B cell (primary cell): ENCODE measurements around the gene FAM53A. TPM values are rescaled to one million over a fixed set of nuclear protein-coding genes. Genes with fewer than 3 reads are reported as not detected.

Experiments
- ATAC-seq: fragments of 200-7000 bp; cut with Tn5 transposase; one replicate; pipeline ENCODE4 v1.10.0; 2021; ENCODE audit warnings: low read depth, mild to moderate bottlenecking, moderate number of reproducible peaks, moderate library complexity
- CTCF ChIA-PET: fragments of 350-600 bp; sonication (Branson Sonifier 250); formaldehyde crosslinking; loops from one replicate; lab custom pipeline; 2021; ENCODE audit warnings: antibody characterized with exemption, inconsistent platforms; lab: Charles Lee
- POLR2A ChIA-PET: fragments of 350-600 bp; sonication (Branson Sonifier 250); formaldehyde crosslinking; loops from one replicate; lab custom pipeline; 2021; ENCODE audit warnings: antibody characterized with exemption; lab: Charles Lee
- DNase-seq: peaks from one replicate; pipeline ENCODE4 v3.0.0; 2013
- H2AFZ ChIP-seq: 2 replicates; pipeline ENCODE4 v1.6.1; 2012; ENCODE audit warnings: mild to moderate bottlenecking, low read depth, low read length; ENCODE audit not compliant: insufficient read depth, poor library complexity, severe bottlenecking
- H3K27ac ChIP-seq, 2 donors: 1 replicate in 1 of 2; 2 replicates in 1 of 2; pipeline ENCODE4 v1.5.1; 2012 to 2013; ENCODE audit warnings: low read length in 2 of 2, mild to moderate bottlenecking in 2 of 2, moderate library complexity in 1 of 2
- H3K27me3 ChIP-seq, 4 experiments: fragments of 200-600 bp in 1 of 4; sonication (generic) in 1 of 4; replicated peaks in 1 of 4; 1 replicate in 2 of 4; 2 replicates in 2 of 4; pipeline versions ENCODE4 v1.6.1 to v1.7.0; 2013 to 2016; ENCODE audit warnings: low read length in 3 of 4, mild to moderate bottlenecking in 2 of 4, mixed read lengths in 1 of 4, moderate library complexity in 1 of 4; ENCODE audit not compliant: insufficient read depth in 4 of 4, control insufficient read depth in 3 of 4; ENCODE audit errors: control extremely low read depth in 1 of 4
- H3K36me3 ChIP-seq, 2 experiments: replicated peaks in 1 of 2; 1 replicate in 1 of 2; 2 replicates in 1 of 2; pipeline versions ENCODE4 v1.6.1 to v1.7.1; 2013; ENCODE audit warnings: low read length in 1 of 2; ENCODE audit not compliant: insufficient read depth in 2 of 2, control insufficient read depth in 1 of 2; ENCODE audit errors: control extremely low read depth in 1 of 2, extremely low read depth in 1 of 2
- H3K4me1 ChIP-seq, 2 donors: fragments of 200-600 bp in 1 of 2; sonication (generic) in 1 of 2; 1 replicate in 1 of 2; 2 replicates in 1 of 2; pipeline versions ENCODE4 v1.5.1 to v1.6.1; 2013 to 2017; ENCODE audit warnings: low read length in 2 of 2; ENCODE audit not compliant: control insufficient read depth in 2 of 2, insufficient read depth in 2 of 2
- H3K4me2 ChIP-seq: replicated peaks from 2 replicates; pipeline ENCODE3; 2012; ENCODE audit warnings: mild to moderate bottlenecking, low read depth, low read length; ENCODE audit not compliant: poor library complexity, severe bottlenecking
- H3K4me3 ChIP-seq, 5 experiments: fragments of 200-600 bp in 1 of 5; sonication (generic) in 1 of 5; 1 replicate in 3 of 5; 2 replicates in 2 of 5; pipeline versions ENCODE4 v1.5.1 to v1.7.0; 2011 to 2016; ENCODE audit warnings: low read length in 4 of 5, mild to moderate bottlenecking in 4 of 5, low read depth in 2 of 5, control low read depth in 1 of 5, moderate library complexity in 1 of 5; ENCODE audit not compliant: insufficient read depth in 1 of 5; ENCODE audit errors: control extremely low read depth in 1 of 5, extremely low read depth in 1 of 5
- H3K79me2 ChIP-seq: fragments of 200-600 bp; sonication (generic); one replicate; pipeline ENCODE4 v1.6.0; 2016; ENCODE audit warnings: low read length; ENCODE audit not compliant: control insufficient read depth, insufficient read depth
- H3K9ac ChIP-seq: fragments of 200-600 bp; sonication (generic); 2 replicates; pipeline ENCODE4 v1.6.1; 2017; ENCODE audit warnings: mild to moderate bottlenecking, low read length, moderate library complexity
- H3K9me3 ChIP-seq, 3 donors: one replicate each; pipeline versions ENCODE4 v1.6.1 to v1.7.1; 2013; ENCODE audit warnings: low read length in 2 of 3; ENCODE audit not compliant: control insufficient read depth in 2 of 3, insufficient read depth in 1 of 3; ENCODE audit errors: control extremely low read depth in 1 of 3
- H4K20me1 ChIP-seq: 2 replicates; pipeline ENCODE4 v1.6.0; 2012; ENCODE audit warnings: mild to moderate bottlenecking, low read length; ENCODE audit not compliant: insufficient read depth, control insufficient read depth, poor library complexity, severe bottlenecking
- H3K27ac Mint-ChIP-seq: one replicate; pipeline ENCODE4 v1.8.0; 2021; ENCODE audit warnings: mixed read lengths
- H3K27me3 Mint-ChIP-seq: one replicate; pipeline ENCODE4 v1.8.0; 2021; ENCODE audit warnings: mixed read lengths
- H3K4me1 Mint-ChIP-seq: one replicate; pipeline ENCODE4 v1.8.0; 2021; ENCODE audit warnings: mixed read lengths
- H3K4me3 Mint-ChIP-seq: one replicate; pipeline ENCODE4 v1.8.0; 2021; ENCODE audit warnings: mixed read lengths
- H3K9me3 Mint-ChIP-seq: one replicate; pipeline ENCODE4 v1.8.0; 2022; ENCODE audit warnings: mixed read lengths; ENCODE audit not compliant: insufficient read depth
- EZH2 ChIP-seq: IDR thresholded peaks from 2 replicates; pipeline ENCODE4 v1.6.1; 2012; ENCODE audit warnings: borderline replicate concordance, low read depth, mild to moderate bottlenecking, moderate library complexity, low read length; ENCODE audit not compliant: insufficient read depth, poor library complexity, severe bottlenecking
- WGBS: methylation state at CpG from one replicate; pipeline ENCODE4 v1.1.5; 2013; ENCODE audit warnings: missing lambda C conversion rate; ENCODE audit not compliant: insufficient coverage; 5-methylcytosine and 5-hydroxymethylcytosine counted together
- intact Hi-C: fragments of 100-400 bp; cut with micrococcal nuclease; formaldehyde crosslinking; loops from one replicate; pipeline ENCODE4 v1.10.0; 2022
- polyA plus RNA-seq: library from polyadenylated mRNA; depleted of rRNA; stranded (reverse); fragments of >200 nt; gene quantifications from 2 replicates; pipeline ENCODE4 v1.2.3, GENCODE V29; 2012
- total RNA-seq, 2 donors: library from RNA; stranded (reverse); fragments of 120-200 nt in 1 of 2; gene quantifications; 1 replicate in 1 of 2; 2 replicates in 1 of 2; pipeline versions ENCODE4 v1.2.3 to v1.2.4, GENCODE V29; 2013 to 2022
- TF ChIP-seq, protein P1 (sequence below): fragments of 200-600 bp; IDR thresholded peaks from one replicate; pipeline ENCODE4 v1.8.0; 2022; ENCODE audit warnings: antibody characterized with exemption, mild to moderate bottlenecking

FAM53A gene
- total and polyA plus RNA-seq, 2 donors (not counting 1 experiment from before 2014, with no cell fraction given), result 2.2 to 4.2 TPM

DNA sequence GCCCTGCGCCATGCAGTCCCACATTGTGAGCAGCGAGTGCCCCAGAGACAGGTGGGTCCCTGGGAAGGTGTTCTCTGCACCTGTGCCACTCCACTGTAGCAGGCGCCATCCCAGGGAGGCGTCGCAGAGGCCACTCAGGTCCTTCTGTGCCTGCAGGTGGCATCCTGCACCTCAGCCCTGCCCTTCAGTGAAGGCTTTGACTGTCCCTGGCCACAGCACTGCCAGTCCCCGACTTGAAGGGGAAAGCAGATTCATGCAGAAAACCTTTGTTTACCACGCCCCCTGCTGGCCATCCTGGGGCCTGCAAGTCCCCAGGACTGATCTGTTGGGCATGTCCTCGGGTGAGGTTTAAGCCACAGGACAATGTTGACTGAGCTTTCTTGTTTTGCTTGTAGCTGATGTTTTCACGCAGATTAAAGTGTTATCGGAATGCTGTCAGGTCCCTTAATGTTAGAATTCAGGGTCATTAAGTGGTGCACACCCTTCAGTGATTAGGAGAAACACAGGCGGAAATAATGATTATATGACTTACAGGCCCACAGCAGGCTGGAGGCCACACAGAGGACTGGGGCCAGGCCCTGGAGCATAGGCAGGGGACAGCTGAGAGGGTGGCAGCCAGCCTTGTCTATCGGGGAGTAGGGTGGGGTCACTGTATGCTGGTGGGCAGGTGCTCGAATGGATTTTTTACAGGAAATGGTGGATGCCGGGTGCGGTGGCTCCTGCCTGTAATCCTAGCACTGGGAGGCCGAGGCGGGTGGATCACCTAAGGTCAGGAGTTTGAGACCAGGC, 42.2 kb upstream of the FAM53A start:
- Histone ChIP-seq H3K79me2 (peaks cover 67% of the 10 kb centered on the region), H3K9me3 (no peaks in the 10 kb centered on the region), H3K27me3 (no peaks in the 10 kb centered on the region), H3K9ac (no peak overlapping the region), H3K27ac (peak overlapping the region in 1 of 2 donors; percentile 57), H3K4me3 (no peak overlapping the region), H3K36me3 (peaks cover 0 to 36% of the 10 kb centered on the region in 2 experiments), H4K20me1 (peaks cover 21% of the 10 kb centered on the region), H3K4me2 (peak overlapping the region; percentile 26), H2AFZ (no peak overlapping the region), H3K4me1 (peaks cover 45 to 51% of the 10 kb centered on the region in 2 donors)
- TF ChIP-seq, protein P1, sequence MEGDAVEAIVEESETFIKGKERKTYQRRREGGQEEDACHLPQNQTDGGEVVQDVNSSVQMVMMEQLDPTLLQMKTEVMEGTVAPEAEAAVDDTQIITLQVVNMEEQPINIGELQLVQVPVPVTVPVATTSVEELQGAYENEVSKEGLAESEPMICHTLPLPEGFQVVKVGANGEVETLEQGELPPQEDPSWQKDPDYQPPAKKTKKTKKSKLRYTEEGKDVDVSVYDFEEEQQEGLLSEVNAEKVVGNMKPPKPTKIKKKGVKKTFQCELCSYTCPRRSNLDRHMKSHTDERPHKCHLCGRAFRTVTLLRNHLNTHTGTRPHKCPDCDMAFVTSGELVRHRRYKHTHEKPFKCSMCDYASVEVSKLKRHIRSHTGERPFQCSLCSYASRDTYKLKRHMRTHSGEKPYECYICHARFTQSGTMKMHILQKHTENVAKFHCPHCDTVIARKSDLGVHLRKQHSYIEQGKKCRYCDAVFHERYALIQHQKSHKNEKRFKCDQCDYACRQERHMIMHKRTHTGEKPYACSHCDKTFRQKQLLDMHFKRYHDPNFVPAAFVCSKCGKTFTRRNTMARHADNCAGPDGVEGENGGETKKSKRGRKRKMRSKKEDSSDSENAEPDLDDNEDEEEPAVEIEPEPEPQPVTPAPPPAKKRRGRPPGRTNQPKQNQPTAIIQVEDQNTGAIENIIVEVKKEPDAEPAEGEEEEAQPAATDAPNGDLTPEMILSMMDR, result peak; percentile 90
- TF ChIP-seq EZH2, result no peak
- DNase-seq (peak; percentile 89), ATAC-seq (peak; percentile 25)
- POLR2A ChIA-PET, result interaction anchor here (0.7 to 1.4 kb wide), 2 partner anchors 13 to 25 kb away, joined by 3 read pairs; no protein-coding TSS in a partner anchor
- intact Hi-C loops, result loop anchor here (1.0 to 2.0 kb wide), 2 partner anchors 14 to 33 kb away; partner anchors contain the start of gene SLBP
- H3K27ac Mint-ChIP-seq, result peak overlapping the region; percentile 79
- CTCF ChIA-PET, result interaction anchor here (0.8 to 14.7 kb wide), 7 partner anchors 14 to 33 kb away, joined by 3 to 503 read pairs (median 5); partner anchors contain the start of gene SLBP
- peak overlapping the region; percentile 53 for H3K4me3 Mint-ChIP-seq
- WGBS, result 69% methylated on average over 17 of the region's 17 CpGs
- H3K9me3 Mint-ChIP-seq, result no peaks in the 10 kb centered on the region
- no peaks in the 10 kb centered on the region for H3K27me3 Mint-ChIP-seq
- peaks cover 40% of the 10 kb centered on the region for H3K4me1 Mint-ChIP-seq

DNA sequence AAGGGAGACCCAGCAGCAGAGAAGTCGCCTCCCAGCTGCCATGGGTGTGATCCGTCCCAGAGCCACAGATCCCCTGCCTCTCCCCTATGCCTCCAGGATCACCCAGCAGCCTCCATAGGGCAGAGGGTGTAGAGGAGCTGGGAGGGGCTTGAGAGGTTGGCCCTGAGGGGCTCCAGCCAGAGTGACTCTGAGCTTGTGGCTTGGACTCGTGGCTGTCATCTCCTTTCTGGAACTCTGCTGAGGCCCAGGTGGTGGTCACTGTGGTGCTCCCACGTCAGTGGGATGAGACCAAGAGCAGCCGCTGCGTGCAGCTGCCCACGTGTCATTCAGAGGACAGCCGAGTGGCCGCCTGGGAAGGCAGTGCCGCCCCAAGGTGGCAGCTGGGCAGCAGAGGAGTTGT, 41.4 kb upstream of the FAM53A start:
- no peaks in the 10 kb centered on the region for H3K27me3 ChIP-seq
- Mint-ChIP-seq H3K27me3 (no peaks in the 10 kb centered on the region), H3K4me1 (peaks cover 43% of the 10 kb centered on the region), H3K4me3 (peak overlapping the region; percentile 23), H3K27ac (peak overlapping the region; percentile 84), H3K9me3 (no peaks in the 10 kb centered on the region)
- peak overlapping the region; percentile 19 for H3K4me2 ChIP-seq
- H4K20me1 ChIP-seq, result peaks cover 21% of the 10 kb centered on the region
- DNase-seq (no peak), ATAC-seq (no peak)
- H3K4me3 ChIP-seq, result no peak overlapping the region
- ChIA-PET POLR2A (interaction anchor here (1.4 kb wide), 1 partner anchor 13 kb away, joined by 3 read pairs; no protein-coding TSS in a partner anchor), CTCF (interaction anchor here (0.8 to 14.7 kb wide), 4 partner anchors 14 to 32 kb away, joined by 3 to 503 read pairs (median 8); partner anchors contain the start of gene SLBP)
- no peak for TF ChIP-seq EZH2
- TF ChIP-seq, protein P1, result no peak
- H3K27ac ChIP-seq, result peak overlapping the region; percentile 22 to 57
- WGBS, result 94% methylated on average over 8 of the region's 10 CpGs
- H3K4me1 ChIP-seq, result peaks cover 45 to 51% of the 10 kb centered on the region in 2 donors
- peaks cover 0 to 28% of the 10 kb centered on the region in 2 experiments for H3K36me3 ChIP-seq
- peaks cover 61% of the 10 kb centered on the region for H3K79me2 ChIP-seq
- no peak overlapping the region for H3K9ac ChIP-seq
- H3K9me3 ChIP-seq, result no peaks in the 10 kb centered on the region
- no peak overlapping the region for H2AFZ ChIP-seq
- intact Hi-C loops, result no loop called here
